Vagina (tissue), 2 donors: ENCODE data around the gene HOXB1.

Source experiments
- CTCF ChIP-seq, 3 experiments: fragments of 450-650 bp in 2 of 3; fragments of 200-600 bp in 1 of 3; sonication (generic) in 1 of 3; IDR thresholded peaks; one replicate each; pipeline ENCODE4 v1.5.1; 2017 to 2019; ENCODE audit warnings: antibody characterized with exemption in 3 of 3, mild to moderate bottlenecking in 2 of 3, moderate library complexity in 2 of 3
- POLR2A ChIP-seq, 2 donors: fragments of 450-650 bp; IDR thresholded peaks; one replicate each; pipeline ENCODE4 v1.6.1; 2017; ENCODE audit warnings: antibody characterized with exemption in 2 of 2, mild to moderate bottlenecking in 2 of 2, moderate library complexity in 2 of 2
- POLR2AphosphoS5 ChIP-seq, 2 donors: sonication (generic); formaldehyde crosslinking; IDR thresholded peaks; one replicate each; pipeline ENCODE4 v1.9.0; 2017; ENCODE audit warnings: antibody characterized with exemption in 2 of 2, mild to moderate bottlenecking in 2 of 2, low read depth in 1 of 2; ENCODE audit not compliant: insufficient read depth in 1 of 2

DNA sequence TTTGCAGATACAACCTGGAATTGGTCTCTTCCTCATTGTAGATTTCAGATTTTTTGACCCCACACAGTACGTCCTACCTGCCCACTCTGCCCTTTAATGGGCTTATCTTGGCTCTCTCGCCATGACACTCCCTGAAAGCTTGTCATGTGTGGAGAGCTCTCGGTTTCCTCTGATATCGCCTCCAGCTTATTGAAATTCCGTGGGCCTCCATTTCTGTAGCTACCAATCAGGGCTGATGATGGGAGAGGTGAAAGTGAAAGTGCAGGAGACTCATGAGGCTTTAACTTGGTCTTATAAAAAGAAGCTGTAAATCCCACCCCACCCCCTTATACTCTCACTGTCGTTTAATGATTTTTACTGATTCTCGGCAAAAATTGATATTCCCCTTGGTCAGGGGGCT, 17.7 kb downstream of the HOXB1 start:
- TF ChIP-seq CTCF (IDR thresholded peaks at IDR 0.05) (no peak), POLR2A (IDR thresholded peaks at IDR 0.05) (no peak), POLR2AphosphoS5 (IDR thresholded peaks at IDR 0.05; ENCODE audit: insufficient read depth in 1 of 2, low read depth in 1 of 2) (no peak)
